ENCODE results near the gene ELL.

GRCh38 chr19:18460900-18461299, 61.0 kb downstream of the ELL start:
- no peak for TF ChIP-seq SMC3 (conservative IDR thresholded peaks at IDR 0.05; ENCODE audit: poor library complexity)
- TF ChIP-seq, protein P1, sequence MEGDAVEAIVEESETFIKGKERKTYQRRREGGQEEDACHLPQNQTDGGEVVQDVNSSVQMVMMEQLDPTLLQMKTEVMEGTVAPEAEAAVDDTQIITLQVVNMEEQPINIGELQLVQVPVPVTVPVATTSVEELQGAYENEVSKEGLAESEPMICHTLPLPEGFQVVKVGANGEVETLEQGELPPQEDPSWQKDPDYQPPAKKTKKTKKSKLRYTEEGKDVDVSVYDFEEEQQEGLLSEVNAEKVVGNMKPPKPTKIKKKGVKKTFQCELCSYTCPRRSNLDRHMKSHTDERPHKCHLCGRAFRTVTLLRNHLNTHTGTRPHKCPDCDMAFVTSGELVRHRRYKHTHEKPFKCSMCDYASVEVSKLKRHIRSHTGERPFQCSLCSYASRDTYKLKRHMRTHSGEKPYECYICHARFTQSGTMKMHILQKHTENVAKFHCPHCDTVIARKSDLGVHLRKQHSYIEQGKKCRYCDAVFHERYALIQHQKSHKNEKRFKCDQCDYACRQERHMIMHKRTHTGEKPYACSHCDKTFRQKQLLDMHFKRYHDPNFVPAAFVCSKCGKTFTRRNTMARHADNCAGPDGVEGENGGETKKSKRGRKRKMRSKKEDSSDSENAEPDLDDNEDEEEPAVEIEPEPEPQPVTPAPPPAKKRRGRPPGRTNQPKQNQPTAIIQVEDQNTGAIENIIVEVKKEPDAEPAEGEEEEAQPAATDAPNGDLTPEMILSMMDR (IDR thresholded peaks at IDR 0.05; ENCODE audit: poor library complexity, severe bottlenecking), result no peak
